ENCODE results near the gene PTH2.

DNA sequence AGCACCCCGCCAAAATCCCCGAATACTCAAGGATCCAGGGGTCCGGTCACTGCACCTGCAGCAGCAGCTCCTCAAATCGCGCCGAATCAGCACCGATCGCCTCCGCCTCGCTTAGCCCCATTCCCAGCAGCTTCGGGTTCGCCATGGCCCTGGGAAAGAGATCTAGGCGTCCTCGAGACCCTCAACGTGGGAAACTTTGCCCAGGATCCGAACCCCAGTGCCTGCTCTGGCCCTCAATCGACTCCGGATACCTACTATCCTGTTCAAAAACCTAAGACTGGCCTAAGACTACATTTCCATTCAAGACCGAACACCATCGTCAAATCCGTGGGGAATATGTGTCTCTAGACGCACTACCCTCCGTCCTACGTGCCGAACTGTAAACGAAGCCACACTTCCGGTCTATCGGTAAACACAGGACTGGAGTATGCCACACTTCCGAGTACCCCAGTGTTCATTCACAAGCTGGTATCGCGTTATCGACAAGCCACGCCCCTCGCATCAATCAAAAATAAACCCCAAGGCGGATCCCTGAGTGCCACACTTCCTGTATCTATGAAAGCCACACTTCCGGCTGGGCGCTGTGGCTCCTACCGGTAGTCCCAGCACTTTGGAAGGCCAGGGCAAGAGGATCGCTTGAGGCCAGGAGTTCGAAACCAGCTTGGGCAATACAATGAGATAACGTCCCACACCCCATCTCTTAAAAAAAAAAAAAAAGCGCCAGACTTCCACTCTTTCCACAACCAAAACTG lies 28.4 kb upstream of the PTH2 start, which contains the start of gene PIH1D1:
- TF ChIP-seq, protein P1, sequence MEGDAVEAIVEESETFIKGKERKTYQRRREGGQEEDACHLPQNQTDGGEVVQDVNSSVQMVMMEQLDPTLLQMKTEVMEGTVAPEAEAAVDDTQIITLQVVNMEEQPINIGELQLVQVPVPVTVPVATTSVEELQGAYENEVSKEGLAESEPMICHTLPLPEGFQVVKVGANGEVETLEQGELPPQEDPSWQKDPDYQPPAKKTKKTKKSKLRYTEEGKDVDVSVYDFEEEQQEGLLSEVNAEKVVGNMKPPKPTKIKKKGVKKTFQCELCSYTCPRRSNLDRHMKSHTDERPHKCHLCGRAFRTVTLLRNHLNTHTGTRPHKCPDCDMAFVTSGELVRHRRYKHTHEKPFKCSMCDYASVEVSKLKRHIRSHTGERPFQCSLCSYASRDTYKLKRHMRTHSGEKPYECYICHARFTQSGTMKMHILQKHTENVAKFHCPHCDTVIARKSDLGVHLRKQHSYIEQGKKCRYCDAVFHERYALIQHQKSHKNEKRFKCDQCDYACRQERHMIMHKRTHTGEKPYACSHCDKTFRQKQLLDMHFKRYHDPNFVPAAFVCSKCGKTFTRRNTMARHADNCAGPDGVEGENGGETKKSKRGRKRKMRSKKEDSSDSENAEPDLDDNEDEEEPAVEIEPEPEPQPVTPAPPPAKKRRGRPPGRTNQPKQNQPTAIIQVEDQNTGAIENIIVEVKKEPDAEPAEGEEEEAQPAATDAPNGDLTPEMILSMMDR (conservative IDR thresholded peaks at IDR 0.05 in 1 of 2, IDR thresholded peaks at IDR 0.05 in 1 of 2; ENCODE audit: extremely low read depth in 1 of 2, insufficient read depth in 1 of 2, low read depth in 1 of 2, low read length in 2 of 2): no peak
- TF ChIP-seq EZH2 (IDR thresholded peaks at IDR 0.05; ENCODE audit: borderline replicate concordance, low read length): no peak

Data from mammary epithelial cell (primary cell).